ENCODE measurements around the gene ADGRL4.
A peak's percentile ranks its signal among the peaks of the same experiment; 100 is the strongest.

ADGRL4 gene

DNA sequence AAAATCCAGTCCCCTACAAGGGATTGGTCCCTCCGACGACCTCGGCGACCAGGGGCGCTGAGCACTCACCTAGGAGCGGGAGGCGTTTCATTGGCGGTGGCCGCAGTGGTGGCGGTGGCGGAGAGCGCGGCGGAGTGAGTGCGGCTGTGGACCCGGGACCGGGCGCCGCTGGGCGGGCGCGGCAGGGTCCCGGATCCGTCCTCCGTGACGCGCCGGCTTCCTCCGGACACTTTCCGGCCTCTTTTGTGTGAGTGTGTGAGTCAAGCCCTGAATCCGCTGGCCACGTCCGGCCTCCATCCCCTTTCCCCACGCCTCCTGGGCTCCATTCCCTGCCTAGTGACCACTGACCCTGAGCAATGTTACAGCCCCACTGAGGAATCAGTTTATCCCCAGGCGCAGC, at the start of gene ADGRL4:
ADGRL4 (minus strand) TSS at position 167 of the 400 bp plus-strand sequence; CDS start at position 91, 76 bp downstream.
- no peak within 1 kb of the TSS for H3K4me3 Mint-ChIP-seq
- no peaks in the 10 kb centered on the region for H3K36me3 Mint-ChIP-seq
- H3K9me3 Mint-ChIP-seq = peaks cover 4% of the 10 kb centered on the region
- no peaks in the 10 kb centered on the region for H3K4me1 Mint-ChIP-seq
- peaks cover 2% of the 10 kb centered on the region for H3K27me3 Mint-ChIP-seq
- no peak within 1 kb of the TSS for H3K27ac Mint-ChIP-seq

DNA sequence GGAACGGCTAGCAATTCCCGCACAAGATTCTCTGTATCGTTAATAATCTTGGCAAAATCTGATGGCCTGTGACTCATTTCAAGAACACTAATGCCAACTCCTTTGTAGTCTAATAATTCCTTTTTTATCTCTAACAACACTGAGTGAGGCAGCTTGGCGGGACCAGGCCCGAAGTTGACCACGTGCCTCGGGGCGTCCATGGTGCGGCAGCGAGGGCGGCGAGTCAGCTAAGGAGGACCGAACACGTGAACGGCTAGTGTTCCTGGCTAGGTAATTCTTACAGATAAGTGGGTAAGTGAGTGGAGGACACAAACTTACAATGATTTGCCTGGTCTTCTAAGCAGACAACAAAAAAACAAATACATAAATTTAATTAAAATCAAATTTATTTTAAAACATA, 49.3 kb upstream of the ADGRL4 start:
- Mint-ChIP-seq H3K27ac (no peak overlapping the region), H3K4me3 (no peak overlapping the region), H3K27me3 (no peaks in the 10 kb centered on the region), H3K4me1 (peaks cover 10% of the 10 kb centered on the region), H3K36me3 (no peaks in the 10 kb centered on the region), H3K9me3 (peaks cover 21% of the 10 kb centered on the region)

DNA sequence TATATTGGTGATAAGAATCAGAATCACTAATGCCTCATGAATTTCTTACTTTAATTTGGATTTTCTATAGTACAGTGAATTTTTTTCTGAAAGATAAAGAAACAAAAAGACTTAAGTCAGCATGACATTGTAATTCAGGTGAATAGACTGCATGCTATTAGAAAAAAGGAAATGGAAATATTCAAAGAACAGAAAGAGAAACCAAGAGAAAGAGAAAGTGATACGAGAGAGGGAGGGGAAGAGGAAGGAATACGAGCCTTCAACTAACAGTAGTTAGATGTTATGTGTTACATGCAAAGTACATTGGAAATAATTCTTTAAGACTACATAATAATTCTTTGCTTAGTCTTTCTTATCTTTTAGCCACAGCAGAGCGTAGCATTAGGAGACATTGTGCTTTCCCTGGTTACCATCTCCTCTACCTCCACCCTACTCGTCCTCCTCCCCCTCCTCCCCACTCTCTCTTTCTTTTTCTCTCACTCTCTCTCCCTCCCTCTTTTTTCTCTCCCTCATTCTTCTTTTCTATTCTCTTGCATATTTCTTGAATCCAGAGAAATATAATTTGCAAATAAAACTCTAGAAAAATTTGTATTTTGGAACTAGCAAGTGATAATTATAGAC, 46.4 kb upstream of the ADGRL4 start:
- Mint-ChIP-seq H3K9me3 (peaks cover 7% of the 10 kb centered on the region), H3K27me3 (no peaks in the 10 kb centered on the region), H3K36me3 (no peaks in the 10 kb centered on the region), H3K27ac (peak overlapping the region; percentile 19), H3K4me1 (peaks cover 10% of the 10 kb centered on the region), H3K4me3 (peak overlapping the region; percentile 30)

GRCh38 chr1:79044974-79045650, 38.6 kb upstream of the ADGRL4 start:
- Mint-ChIP-seq H3K4me3 (no peak overlapping the region), H3K36me3 (no peaks in the 10 kb centered on the region), H3K27ac (no peak overlapping the region), H3K4me1 (peaks cover 9% of the 10 kb centered on the region), H3K9me3 (peaks cover 5% of the 10 kb centered on the region), H3K27me3 (no peaks in the 10 kb centered on the region)

- H3K27ac Mint-ChIP-seq = no peak overlapping the region
- H3K4me3 Mint-ChIP-seq = no peak overlapping the region
- H3K9me3 Mint-ChIP-seq = peaks cover 5% of the 10 kb centered on the region
- peaks cover 9% of the 10 kb centered on the region for H3K4me1 Mint-ChIP-seq
- H3K27me3 Mint-ChIP-seq = no peaks in the 10 kb centered on the region
- no peaks in the 10 kb centered on the region for H3K36me3 Mint-ChIP-seq
These were observed 37.0 kb upstream of the ADGRL4 start for GRCh38 chr1:79043506-79043905.

GRCh38 chr1:79042539-79042938, 36.0 kb upstream of the ADGRL4 start:
- Mint-ChIP-seq H3K36me3 (no peaks in the 10 kb centered on the region), H3K27ac (no peak overlapping the region), H3K9me3 (peaks cover 5% of the 10 kb centered on the region), H3K4me3 (no peak overlapping the region), H3K27me3 (no peaks in the 10 kb centered on the region), H3K4me1 (peaks cover 9% of the 10 kb centered on the region)

- Mint-ChIP-seq H3K36me3 (no peaks in the 10 kb centered on the region), H3K4me1 (peaks cover 9% of the 10 kb centered on the region), H3K4me3 (no peak overlapping the region), H3K27ac (no peak overlapping the region), H3K27me3 (no peaks in the 10 kb centered on the region), H3K9me3 (peaks cover 5% of the 10 kb centered on the region)
These were observed 35.6 kb upstream of the ADGRL4 start for GRCh38 chr1:79042117-79042516.

- Mint-ChIP-seq H3K27ac (no peak overlapping the region), H3K36me3 (no peaks in the 10 kb centered on the region), H3K9me3 (peaks cover 5% of the 10 kb centered on the region), H3K27me3 (no peaks in the 10 kb centered on the region), H3K4me3 (no peak overlapping the region), H3K4me1 (peaks cover 9% of the 10 kb centered on the region)
These were observed 35.1 kb upstream of the ADGRL4 start for GRCh38 chr1:79041666-79042065.

GRCh38 chr1:79040424-79041082, 34.0 kb upstream of the ADGRL4 start:
- Mint-ChIP-seq H3K9me3 (peaks cover 11% of the 10 kb centered on the region), H3K4me3 (peak overlapping the region; percentile 11), H3K27me3 (no peaks in the 10 kb centered on the region), H3K4me1 (peaks cover 9% of the 10 kb centered on the region), H3K36me3 (no peaks in the 10 kb centered on the region), H3K27ac (no peak overlapping the region)

DNA sequence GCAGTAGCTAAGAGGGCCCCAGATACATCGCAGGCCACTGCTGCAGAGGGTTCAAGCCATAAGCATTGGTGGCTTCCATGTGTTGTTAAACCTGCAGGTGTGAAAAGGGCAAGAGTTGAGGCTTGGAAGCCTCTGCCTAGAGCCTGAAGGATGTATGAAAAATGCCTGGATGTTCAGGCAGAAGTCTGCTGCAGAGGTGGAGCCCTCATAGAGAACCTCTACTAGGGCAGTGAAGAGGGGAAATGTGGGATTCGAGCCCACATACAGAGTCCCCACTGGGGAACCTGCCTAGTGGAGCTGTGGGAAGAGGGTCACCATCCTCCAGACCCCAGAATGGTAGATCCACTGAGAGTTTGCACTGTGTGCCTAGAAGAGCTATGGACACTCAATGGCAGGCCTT, 30.6 kb upstream of the ADGRL4 start:
- no peak overlapping the region for H3K27ac Mint-ChIP-seq
- H3K4me1 Mint-ChIP-seq = peaks cover 9% of the 10 kb centered on the region
- no peaks in the 10 kb centered on the region for H3K36me3 Mint-ChIP-seq
- H3K9me3 Mint-ChIP-seq = peaks cover 6% of the 10 kb centered on the region
- no peak overlapping the region for H3K4me3 Mint-ChIP-seq
- H3K27me3 Mint-ChIP-seq = no peaks in the 10 kb centered on the region

- H3K9me3 Mint-ChIP-seq = no peaks in the 10 kb centered on the region
- no peaks in the 10 kb centered on the region for H3K36me3 Mint-ChIP-seq
- no peak overlapping the region for H3K27ac Mint-ChIP-seq
- H3K4me3 Mint-ChIP-seq = no peak overlapping the region
- H3K4me1 Mint-ChIP-seq = no peaks in the 10 kb centered on the region
- no peaks in the 10 kb centered on the region for H3K27me3 Mint-ChIP-seq
These were observed 6.0 kb upstream of the ADGRL4 start for GRCh38 chr1:79012500-79012899.

DNA sequence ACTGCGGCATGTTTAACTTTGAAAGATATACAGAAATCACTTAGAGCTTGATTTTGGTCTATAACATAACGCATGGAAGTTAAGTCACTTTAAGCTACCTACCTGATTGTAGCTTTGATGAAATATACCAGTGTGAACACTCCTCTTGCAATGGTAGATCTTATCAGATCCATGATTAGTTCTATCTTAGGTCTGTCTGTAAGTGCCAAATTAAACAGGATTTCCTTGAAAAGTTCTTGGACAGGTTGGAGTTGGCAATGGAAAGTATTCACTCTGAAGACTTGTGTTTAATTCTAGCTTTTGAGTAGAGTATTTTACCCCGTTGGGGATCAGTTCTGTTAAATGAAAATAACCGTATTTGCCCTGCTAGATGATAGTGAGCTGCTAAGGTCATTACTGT, 4.1 kb upstream of the ADGRL4 start:
- no peak overlapping the region for H3K4me3 Mint-ChIP-seq

DNA sequence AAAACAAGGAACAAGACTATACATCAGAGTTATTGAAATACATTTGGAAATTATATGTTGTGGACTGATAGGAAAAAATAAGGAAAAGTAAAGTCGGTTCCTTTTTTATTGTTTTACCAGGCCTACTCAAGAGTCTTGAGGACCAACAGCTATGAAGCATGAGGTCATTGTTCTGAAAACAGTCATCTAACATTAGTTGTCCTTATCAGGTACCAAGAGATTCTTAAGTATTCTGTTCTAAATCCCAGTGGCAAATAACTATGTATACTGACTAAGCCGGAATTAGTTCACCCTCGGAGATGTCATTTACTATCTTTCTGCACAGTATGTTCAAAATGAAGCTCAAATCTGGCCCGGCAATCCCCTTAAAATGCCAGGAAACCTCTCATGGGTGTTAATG, 585 bp downstream of the ADGRL4 start:
- Mint-ChIP-seq H3K4me3 (no peak overlapping the region), H3K27ac (no peak overlapping the region), H3K9me3 (peaks cover 4% of the 10 kb centered on the region), H3K36me3 (no peaks in the 10 kb centered on the region), H3K4me1 (no peaks in the 10 kb centered on the region), H3K27me3 (peaks cover 2% of the 10 kb centered on the region)

More for the DNA sequence above, 4.1 kb upstream of the ADGRL4 start:
- Mint-ChIP-seq H3K27me3 (peaks cover 2% of the 10 kb centered on the region), H3K4me1 (no peaks in the 10 kb centered on the region), H3K27ac (no peak overlapping the region), H3K36me3 (no peaks in the 10 kb centered on the region), H3K9me3 (no peaks in the 10 kb centered on the region)

DNA sequence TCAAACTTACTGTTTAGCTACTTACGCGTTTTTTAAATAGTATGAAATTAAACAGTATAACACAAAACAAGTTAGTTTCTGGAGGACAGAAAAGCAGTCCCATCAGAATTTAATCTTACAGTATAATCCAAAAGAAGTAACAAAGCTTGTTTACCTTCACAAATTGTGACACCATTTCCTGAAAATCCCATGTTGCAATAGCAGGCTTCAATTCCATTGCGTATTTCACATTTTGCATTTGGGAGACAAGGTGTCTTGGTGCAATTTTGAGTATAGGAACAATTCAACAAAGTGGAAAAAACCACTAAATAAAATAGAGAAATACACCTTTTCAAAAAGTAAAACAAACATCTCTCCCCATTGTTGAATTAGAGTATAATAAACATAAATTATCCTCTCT, 1.6 kb downstream of the ADGRL4 start:
- peaks cover 2% of the 10 kb centered on the region for H3K27me3 Mint-ChIP-seq
- H3K4me3 Mint-ChIP-seq = no peak overlapping the region
- no peaks in the 10 kb centered on the region for H3K4me1 Mint-ChIP-seq
- H3K9me3 Mint-ChIP-seq = peaks cover 4% of the 10 kb centered on the region
- H3K36me3 Mint-ChIP-seq = no peaks in the 10 kb centered on the region
- no peak overlapping the region for H3K27ac Mint-ChIP-seq

GRCh38 chr1:78996791-78997190, 9.7 kb downstream of the ADGRL4 start:
- Mint-ChIP-seq H3K36me3 (no peaks in the 10 kb centered on the region), H3K27ac (no peak overlapping the region), H3K4me3 (no peak overlapping the region), H3K27me3 (no peaks in the 10 kb centered on the region), H3K9me3 (no peaks in the 10 kb centered on the region), H3K4me1 (no peaks in the 10 kb centered on the region)

GRCh38 chr1:78987042-78987441, 19.5 kb downstream of the ADGRL4 start:
- no peaks in the 10 kb centered on the region for H3K27me3 Mint-ChIP-seq
- peaks cover 8% of the 10 kb centered on the region for H3K9me3 Mint-ChIP-seq
- no peaks in the 10 kb centered on the region for H3K4me1 Mint-ChIP-seq
- no peaks in the 10 kb centered on the region for H3K36me3 Mint-ChIP-seq
- H3K27ac Mint-ChIP-seq = no peak overlapping the region
- H3K4me3 Mint-ChIP-seq = no peak overlapping the region

All from activated naive CD4-positive, alpha-beta T cell treated with anti-CD3 and anti-CD28 coated beads, Interleukin-2, amount 50 U/mL, for 24 hours (primary cell).